ENCODE results near the gene FYB2.

- no peak for TF ChIP-seq POLR2A (IDR thresholded peaks at IDR 0.05)
- no peak for TF ChIP-seq CTCF (IDR thresholded peaks at IDR 0.05)
Observed at GRCh38 chr1:56856186-56856585, 37.0 kb upstream of the FYB2 start.

Data from esophagus squamous epithelium (tissue), 4 donors.